Ishikawa (cell line): ENCODE measurements around the gene CDX1.

Experiments
- CEBPB ChIP-seq: IDR thresholded peaks from 2 replicates; pipeline ENCODE4 v1.6.1; 2012
- CREB1 ChIP-seq: IDR thresholded peaks from 2 replicates; pipeline ENCODE4 v1.6.1; 2012; ENCODE audit warnings: low read depth
- EGR1 ChIP-seq: IDR thresholded peaks from 2 replicates; pipeline ENCODE4 v1.6.1; 2012
- EP300 ChIP-seq: IDR thresholded peaks from 2 replicates; pipeline ENCODE4 v1.6.1; 2012; ENCODE audit warnings: borderline replicate concordance
- FOXM1 ChIP-seq: IDR thresholded peaks from 2 replicates; pipeline ENCODE4 v1.6.1; 2012; ENCODE audit warnings: low read depth, borderline replicate concordance
- MAX ChIP-seq: IDR thresholded peaks from 2 replicates; pipeline ENCODE4 v1.6.1; 2012
- NFIC ChIP-seq: IDR thresholded peaks from 2 replicates; pipeline ENCODE4 v1.6.1; 2012
- RAD21 ChIP-seq: IDR thresholded peaks from 2 replicates; pipeline ENCODE4 v1.6.1; 2012; ENCODE audit warnings: low read depth
- REST ChIP-seq: IDR thresholded peaks from 2 replicates; pipeline ENCODE4 v1.6.1; 2012; ENCODE audit warnings: low read depth, mild to moderate bottlenecking
- TAF1 ChIP-seq: IDR thresholded peaks from 2 replicates; pipeline ENCODE4 v1.6.1; 2012; ENCODE audit warnings: low read depth, mild to moderate bottlenecking
- TCF12 ChIP-seq: IDR thresholded peaks from 2 replicates; pipeline ENCODE4 v1.6.1; 2012; ENCODE audit warnings: low read depth
- TEAD4 ChIP-seq: IDR thresholded peaks from 2 replicates; pipeline ENCODE4 v1.6.1; 2012
- YY1 ChIP-seq: IDR thresholded peaks from 2 replicates; pipeline ENCODE4 v1.6.1; 2012; ENCODE audit warnings: low read depth
- ZBTB7A ChIP-seq: IDR thresholded peaks from 2 replicates; pipeline ENCODE4 v1.6.1; 2012; ENCODE audit warnings: low read depth
- TF ChIP-seq, protein P1 (sequence below): IDR thresholded peaks from 2 replicates; pipeline ENCODE4 v1.6.1; 2012

The CDX1 gene

GRCh38 chr5:150221471-150221870 is 54.9 kb downstream of the CDX1 start:
- TF ChIP-seq CREB1 (no peak), CEBPB (no peak), REST (no peak), MAX (no peak), FOXM1 (no peak), RAD21 (no peak)

- TF ChIP-seq ZBTB7A (no peak), EP300 (no peak), FOXM1 (no peak), REST (no peak), RAD21 (no peak)
These were observed 56.3 kb downstream of the CDX1 start for GRCh38 chr5:150222906-150223305.

DNA sequence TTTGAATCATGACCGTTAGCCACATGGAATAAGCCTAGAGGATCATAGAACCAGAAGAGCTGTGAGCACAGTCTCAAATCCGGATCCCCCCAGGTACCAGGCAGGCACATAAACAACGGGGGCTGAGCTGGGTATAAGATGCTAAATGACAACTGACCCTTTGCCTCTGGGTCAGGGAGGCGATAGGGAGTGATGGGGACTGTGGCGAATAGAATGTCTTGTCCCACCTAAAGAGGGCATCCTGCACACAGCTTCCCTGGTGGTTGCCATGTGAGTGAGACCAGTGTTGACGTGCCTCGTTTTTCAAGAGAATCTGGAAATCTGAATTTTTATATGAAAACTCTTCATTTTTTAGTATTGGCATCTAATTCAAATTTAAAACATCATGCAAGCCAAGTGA is 56.9 kb downstream of the CDX1 start:
- no peak for TF ChIP-seq EP300
- no peak for TF ChIP-seq YY1
- no peak for TF ChIP-seq REST
- no peak for TF ChIP-seq NFIC
- TF ChIP-seq FOXM1, result no peak
- TF ChIP-seq ZBTB7A, result no peak
- no peak for TF ChIP-seq EGR1

GRCh38 chr5:150224483-150225027 is 58.0 kb downstream of the CDX1 start:
- TF ChIP-seq RAD21, result no peak
- no peak for TF ChIP-seq REST
- TF ChIP-seq YY1, result no peak
- no peak for TF ChIP-seq TEAD4
- no peak for TF ChIP-seq FOXM1
- TF ChIP-seq CREB1, result no peak
- TF ChIP-seq CEBPB, result no peak
- TF ChIP-seq MAX, result no peak

DNA sequence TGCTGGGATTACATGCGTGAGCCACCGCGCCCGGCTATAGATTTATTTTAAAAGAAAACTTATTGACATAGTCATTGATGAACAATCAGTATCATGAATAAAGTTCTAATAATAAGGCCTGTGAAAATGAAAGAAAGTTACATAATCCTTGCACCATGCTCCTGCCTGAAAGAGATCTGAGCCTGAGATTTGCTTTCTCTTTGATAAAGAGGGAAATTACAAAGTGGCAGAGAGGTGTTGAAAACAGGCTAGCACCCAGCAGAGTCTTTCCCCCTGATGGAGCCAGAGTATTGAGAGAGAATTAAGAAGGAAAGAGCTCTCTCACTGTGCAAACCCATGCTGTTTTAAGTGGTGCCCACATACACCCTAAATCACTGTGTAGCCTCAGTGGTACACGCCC is 60.5 kb downstream of the CDX1 start:
- TF ChIP-seq TCF12 (no peak), FOXM1 (no peak), RAD21 (no peak), TAF1 (no peak), EP300 (no peak), YY1 (no peak), ZBTB7A (no peak), TEAD4 (no peak), REST (no peak), MAX (no peak), EGR1 (no peak), NFIC (no peak), CEBPB (no peak), CREB1 (no peak)
- TF ChIP-seq, protein P1, sequence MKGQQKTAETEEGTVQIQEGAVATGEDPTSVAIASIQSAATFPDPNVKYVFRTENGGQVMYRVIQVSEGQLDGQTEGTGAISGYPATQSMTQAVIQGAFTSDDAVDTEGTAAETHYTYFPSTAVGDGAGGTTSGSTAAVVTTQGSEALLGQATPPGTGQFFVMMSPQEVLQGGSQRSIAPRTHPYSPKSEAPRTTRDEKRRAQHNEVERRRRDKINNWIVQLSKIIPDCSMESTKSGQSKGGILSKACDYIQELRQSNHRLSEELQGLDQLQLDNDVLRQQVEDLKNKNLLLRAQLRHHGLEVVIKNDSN, result no peak
